PC-3 (cell line): Measurements from ENCODE around the gene IL17B.

Experiments
- EZH2 ChIP-seq: fragments of 300-600 bp; sonication (generic); IDR thresholded peaks from one replicate; pipeline ENCODE4 v1.6.1; 2017; ENCODE audit warnings: antibody characterized with exemption, mild to moderate bottlenecking, low read length; ENCODE audit not compliant: unreplicated experiment
- TF ChIP-seq, protein P1 (sequence below): fragments of 300-600 bp; sonication (generic); conservative IDR thresholded peaks from 2 replicates; pipeline ENCODE4 v1.5.1; 2017; ENCODE audit warnings: antibody characterized with exemption, low read depth, mild to moderate bottlenecking, low read length

DNA sequence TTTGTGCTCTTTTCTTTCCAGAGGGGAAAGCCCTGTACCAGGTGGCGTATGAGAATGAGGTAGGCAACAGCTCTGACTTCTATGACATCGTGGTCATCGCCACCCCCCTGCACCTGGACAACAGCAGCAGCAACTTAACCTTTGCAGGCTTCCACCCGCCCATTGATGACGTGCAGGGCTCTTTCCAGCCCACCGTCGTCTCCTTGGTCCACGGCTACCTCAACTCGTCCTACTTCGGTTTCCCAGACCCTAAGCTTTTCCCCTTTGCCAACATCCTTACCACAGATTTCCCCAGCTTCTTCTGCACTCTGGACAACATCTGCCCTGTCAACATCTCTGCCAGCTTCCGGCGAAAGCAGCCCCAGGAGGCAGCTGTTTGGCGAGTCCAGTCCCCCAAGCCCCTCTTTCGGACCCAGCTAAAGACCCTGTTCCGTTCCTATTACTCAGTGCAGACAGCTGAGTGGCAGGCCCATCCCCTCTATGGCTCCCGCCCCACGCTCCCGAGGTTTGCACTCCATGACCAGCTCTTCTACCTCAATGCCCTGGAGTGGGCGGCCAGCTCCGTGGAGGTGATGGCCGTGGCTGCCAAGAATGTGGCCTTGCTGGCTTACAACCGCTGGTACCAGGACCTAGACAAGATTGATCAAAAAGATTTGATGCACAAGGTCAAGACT lies 11.0 kb downstream of the IL17B start:
- TF ChIP-seq, protein P1, sequence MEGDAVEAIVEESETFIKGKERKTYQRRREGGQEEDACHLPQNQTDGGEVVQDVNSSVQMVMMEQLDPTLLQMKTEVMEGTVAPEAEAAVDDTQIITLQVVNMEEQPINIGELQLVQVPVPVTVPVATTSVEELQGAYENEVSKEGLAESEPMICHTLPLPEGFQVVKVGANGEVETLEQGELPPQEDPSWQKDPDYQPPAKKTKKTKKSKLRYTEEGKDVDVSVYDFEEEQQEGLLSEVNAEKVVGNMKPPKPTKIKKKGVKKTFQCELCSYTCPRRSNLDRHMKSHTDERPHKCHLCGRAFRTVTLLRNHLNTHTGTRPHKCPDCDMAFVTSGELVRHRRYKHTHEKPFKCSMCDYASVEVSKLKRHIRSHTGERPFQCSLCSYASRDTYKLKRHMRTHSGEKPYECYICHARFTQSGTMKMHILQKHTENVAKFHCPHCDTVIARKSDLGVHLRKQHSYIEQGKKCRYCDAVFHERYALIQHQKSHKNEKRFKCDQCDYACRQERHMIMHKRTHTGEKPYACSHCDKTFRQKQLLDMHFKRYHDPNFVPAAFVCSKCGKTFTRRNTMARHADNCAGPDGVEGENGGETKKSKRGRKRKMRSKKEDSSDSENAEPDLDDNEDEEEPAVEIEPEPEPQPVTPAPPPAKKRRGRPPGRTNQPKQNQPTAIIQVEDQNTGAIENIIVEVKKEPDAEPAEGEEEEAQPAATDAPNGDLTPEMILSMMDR, result no peak
- TF ChIP-seq EZH2, result no peak
